Ureter (tissue), 1 donor: ENCODE data around the gene MYLIP. TPM values are rescaled to one million over a fixed set of nuclear protein-coding genes. Genes with fewer than 3 reads are reported as not detected.

Source experiments
- total RNA-seq: library from RNA; stranded (reverse); gene quantifications from one replicate; pipeline ENCODE4 v1.2.4, GENCODE V29; 2023
- donor health status: DM: yes; HTN: yes; CAD: no.

Gene MYLIP
- total RNA-seq, 1 donor from 2014 or later: 53.1 TPM

Other genes with a start within 250 kb of the MYLIP start
- gene GMPR, start 109.5 kb downstream of the MYLIP start, total RNA-seq: 2.3 TPM